Peyer's patch (tissue), 4 donors: ENCODE measurements around the gene FOXD4L1.
"Not testable (repeated sequence)": the region's sequence is repeated elsewhere in the genome, so short reads cannot be mapped to it uniquely, and the experiment has no call there.

Experiments
- CTCF ChIP-seq, 6 experiments: fragments of 450-650 bp in 4 of 6; fragments of 200-600 bp in 2 of 6; sonication (generic) in 1 of 6; IDR thresholded peaks; one replicate each; pipeline ENCODE4 v1.5.1; 2017 to 2019; ENCODE audit warnings: antibody characterized with exemption in 6 of 6, mild to moderate bottlenecking in 3 of 6, moderate library complexity in 1 of 6
- POLR2A ChIP-seq, 2 donors: fragments of 450-650 bp; IDR thresholded peaks; one replicate each; pipeline ENCODE4 v1.5.1; 2017; ENCODE audit warnings: antibody characterized with exemption in 2 of 2, mild to moderate bottlenecking in 2 of 2, moderate library complexity in 2 of 2

GRCh38 chr2:113498365-113498764 lies at the start of gene FOXD4L1:
- TF ChIP-seq CTCF, POLR2A (IDR thresholded peaks at IDR 0.05): not testable (repeated sequence)
